Stomach smooth muscle (tissue), 2 donors: Measurements from ENCODE around the gene ARIH1.

Experiments
- H3K27ac ChIP-seq: one replicate; pipeline ENCODE4 v1.7.0; 2013; ENCODE audit warnings: mild to moderate bottlenecking, low read length, inconsistent platforms
- H3K27me3 ChIP-seq, 2 donors: one replicate each; pipeline ENCODE4 v1.7.0; 2013; ENCODE audit warnings: low read length in 2 of 2; ENCODE audit not compliant: insufficient read depth in 2 of 2, control insufficient read depth in 1 of 2
- H3K36me3 ChIP-seq, 2 donors: one replicate each; pipeline ENCODE4 v1.7.0; 2013; ENCODE audit warnings: low read length in 2 of 2; ENCODE audit not compliant: control insufficient read depth in 2 of 2, insufficient read depth in 2 of 2
- H3K4me1 ChIP-seq: one replicate; pipeline ENCODE4 v1.7.0; 2013; ENCODE audit warnings: low read length; ENCODE audit not compliant: control insufficient read depth, insufficient read depth
- H3K4me3 ChIP-seq, 2 donors: one replicate each; pipeline ENCODE4 v1.7.0; 2013; ENCODE audit warnings: low read length in 2 of 2
- H3K9ac ChIP-seq, 2 donors: one replicate each; pipeline ENCODE4 v1.7.0; 2013; ENCODE audit warnings: low read length in 2 of 2, mild to moderate bottlenecking in 1 of 2
- H3K9me3 ChIP-seq, 2 donors: one replicate each; pipeline ENCODE4 v1.7.0; 2013; ENCODE audit warnings: low read length in 2 of 2; ENCODE audit not compliant: control insufficient read depth in 2 of 2
- donor health status: healthy.
- donor health status: Pancreatic carcinoma.

ARIH1 gene

DNA sequence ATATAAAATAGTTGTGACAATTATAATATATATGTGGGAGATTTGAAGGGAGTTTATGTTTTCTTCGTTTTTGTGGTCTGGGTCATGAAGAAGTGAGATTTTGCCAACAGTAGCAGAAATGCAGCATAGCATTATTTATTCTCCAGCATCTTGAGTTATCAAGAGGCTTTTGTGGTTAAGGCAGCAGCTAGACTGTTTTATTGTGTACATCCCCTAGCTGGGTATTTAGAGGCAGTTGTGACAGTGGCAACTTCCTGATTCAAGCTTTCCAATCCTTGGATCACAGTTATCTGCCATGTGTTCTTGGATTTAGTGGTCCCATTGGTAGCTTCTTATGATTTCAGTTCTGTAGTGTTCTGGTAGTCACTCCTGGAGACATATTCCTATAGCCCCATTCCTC is 29.0 kb downstream of the ARIH1 start:
- no peaks in the 10 kb centered on the region for H3K4me1 ChIP-seq

DNA sequence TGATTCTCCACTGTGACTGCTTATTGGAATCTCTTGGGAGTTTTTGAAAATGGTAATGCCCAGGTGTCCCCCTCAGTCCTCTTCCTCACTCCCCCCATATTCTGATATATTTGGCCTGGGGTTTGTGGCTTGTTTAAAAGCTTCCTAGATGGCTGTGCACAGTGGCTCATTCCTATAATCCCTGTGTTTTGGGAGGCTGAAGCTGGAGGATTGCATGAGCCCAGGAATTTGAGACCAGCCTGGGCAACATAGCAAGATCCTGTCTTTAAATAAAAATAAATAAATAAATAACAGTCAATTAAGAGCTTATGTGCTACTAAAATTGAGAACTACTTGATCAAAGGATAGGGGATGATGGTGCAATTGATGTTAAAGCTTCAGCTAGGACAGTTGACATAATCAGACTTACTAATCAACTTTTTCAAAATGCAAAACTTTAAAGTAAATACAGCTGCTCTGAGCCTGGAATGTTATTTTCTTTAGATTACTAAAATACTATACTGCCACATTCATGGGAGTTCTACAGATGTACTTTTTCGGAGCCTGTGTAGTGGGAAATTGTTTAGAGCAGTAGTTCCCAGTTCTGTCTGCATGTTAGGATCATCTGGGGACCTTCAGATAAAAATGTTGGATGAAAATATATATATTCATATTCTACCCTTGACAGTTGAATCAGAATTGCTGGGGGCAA is 33.4 kb downstream of the ARIH1 start:
- Histone ChIP-seq H3K9ac (no peak overlapping the region), H3K9me3 (no peaks in the 10 kb centered on the region), H3K4me3 (no peak overlapping the region), H3K4me1 (no peaks in the 10 kb centered on the region), H3K27ac (no peak overlapping the region), H3K36me3 (no peaks in the 10 kb centered on the region), H3K27me3 (no peaks in the 10 kb centered on the region)

More for the DNA sequence above, 29.0 kb downstream of the ARIH1 start:
- H3K36me3 ChIP-seq: peaks cover 0 to 2% of the 10 kb centered on the region in 2 donors
- H3K27ac ChIP-seq: no peak overlapping the region
- no peaks in the 10 kb centered on the region for H3K9me3 ChIP-seq
- H3K9ac ChIP-seq: no peak overlapping the region
- no peaks in the 10 kb centered on the region for H3K27me3 ChIP-seq
- no peak overlapping the region for H3K4me3 ChIP-seq

GRCh38 chr15:72509484-72509883 is 35.4 kb downstream of the ARIH1 start:
- Histone ChIP-seq H3K4me1 (no peaks in the 10 kb centered on the region), H3K27me3 (no peaks in the 10 kb centered on the region), H3K27ac (no peak overlapping the region), H3K4me3 (no peak overlapping the region), H3K36me3 (no peaks in the 10 kb centered on the region), H3K9ac (no peak overlapping the region), H3K9me3 (no peaks in the 10 kb centered on the region)

DNA sequence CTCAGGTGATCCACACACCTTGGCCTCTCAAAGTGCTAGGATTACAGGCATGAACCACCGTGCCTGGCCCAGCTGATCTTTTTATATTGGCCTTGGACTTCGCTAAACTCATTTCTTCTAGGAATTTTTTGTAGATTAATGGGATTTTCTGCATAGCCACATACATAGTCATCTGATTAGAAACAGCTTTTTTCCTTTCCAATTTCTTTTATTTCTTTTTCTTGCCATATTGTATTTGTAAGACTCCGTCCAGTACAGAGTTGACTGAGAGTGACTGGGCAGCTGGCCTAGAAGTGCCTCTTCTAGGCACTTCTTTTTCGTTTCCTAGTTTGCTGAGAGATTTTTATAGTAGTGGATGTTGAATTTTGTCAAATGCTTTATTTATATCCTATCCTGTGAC is 37.4 kb downstream of the ARIH1 start:
- no peaks in the 10 kb centered on the region for H3K9me3 ChIP-seq
- no peak overlapping the region for H3K9ac ChIP-seq
- no peaks in the 10 kb centered on the region for H3K4me1 ChIP-seq
- H3K27ac ChIP-seq: no peak overlapping the region
- H3K4me3 ChIP-seq: no peak overlapping the region
- H3K27me3 ChIP-seq: no peaks in the 10 kb centered on the region
- no peaks in the 10 kb centered on the region for H3K36me3 ChIP-seq

- Histone ChIP-seq H3K36me3 (no peaks in the 10 kb centered on the region), H3K27me3 (no peaks in the 10 kb centered on the region), H3K4me3 (no peak overlapping the region), H3K4me1 (no peaks in the 10 kb centered on the region), H3K9me3 (no peaks in the 10 kb centered on the region), H3K27ac (no peak overlapping the region), H3K9ac (no peak overlapping the region)
Measured at GRCh38 chr15:72515591-72516389, 41.7 kb downstream of the ARIH1 start.

DNA sequence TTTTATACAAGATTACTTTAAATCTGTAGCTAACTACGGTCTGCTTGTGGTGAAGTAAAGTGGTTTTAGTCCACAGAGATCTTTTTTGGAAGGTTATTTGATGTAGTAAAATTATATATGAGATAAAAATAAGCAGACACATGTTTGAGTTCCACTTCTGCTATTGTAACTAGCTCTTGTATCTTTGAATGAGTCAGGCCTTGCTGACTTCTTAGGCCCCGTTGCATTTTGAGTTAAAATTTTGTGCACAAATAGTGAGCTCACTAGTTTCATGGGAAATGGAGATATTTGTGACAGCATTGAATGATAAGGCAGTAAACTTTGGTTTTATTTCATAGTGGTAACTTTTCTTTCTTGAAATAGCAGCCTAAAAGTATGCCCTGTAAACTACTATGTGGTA is 42.6 kb downstream of the ARIH1 start:
- H3K27ac ChIP-seq: no peak overlapping the region
- H3K4me3 ChIP-seq: no peak overlapping the region
- H3K4me1 ChIP-seq: no peaks in the 10 kb centered on the region
- H3K27me3 ChIP-seq: no peaks in the 10 kb centered on the region
- no peaks in the 10 kb centered on the region for H3K36me3 ChIP-seq
- no peak overlapping the region for H3K9ac ChIP-seq
- H3K9me3 ChIP-seq: no peaks in the 10 kb centered on the region

DNA sequence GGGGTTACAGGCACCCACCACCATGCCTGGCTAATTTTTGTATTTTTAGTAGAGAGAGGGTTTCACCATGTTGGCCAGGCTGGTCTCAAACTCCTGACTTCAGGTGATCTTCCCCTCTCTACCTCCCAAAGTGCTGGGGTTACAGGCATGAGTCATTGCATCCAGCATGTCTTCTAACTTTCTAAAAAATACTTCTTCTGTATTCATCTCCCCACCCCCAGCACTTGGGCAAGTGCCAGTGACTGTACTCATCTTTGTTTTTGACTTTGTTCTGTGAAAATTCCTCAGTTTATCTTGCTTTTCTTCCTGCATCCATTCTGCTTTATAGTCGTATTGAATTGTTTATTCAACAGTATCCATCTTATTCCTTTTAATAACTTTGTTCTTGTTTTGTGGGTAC is 47.6 kb downstream of the ARIH1 start:
- no peak overlapping the region for H3K27ac ChIP-seq
- no peaks in the 10 kb centered on the region for H3K9me3 ChIP-seq
- H3K36me3 ChIP-seq: peaks cover 0 to 7% of the 10 kb centered on the region in 2 donors
- no peak overlapping the region for H3K4me3 ChIP-seq
- H3K9ac ChIP-seq: no peak overlapping the region
- H3K4me1 ChIP-seq: no peaks in the 10 kb centered on the region
- no peaks in the 10 kb centered on the region for H3K27me3 ChIP-seq

- Histone ChIP-seq H3K9ac (no peak overlapping the region), H3K27ac (no peak overlapping the region), H3K36me3 (no peaks in the 10 kb centered on the region), H3K4me3 (no peak overlapping the region), H3K27me3 (no peaks in the 10 kb centered on the region), H3K4me1 (no peaks in the 10 kb centered on the region), H3K9me3 (no peaks in the 10 kb centered on the region)
Measured at GRCh38 chr15:72532991-72533601, 59.0 kb downstream of the ARIH1 start.

DNA sequence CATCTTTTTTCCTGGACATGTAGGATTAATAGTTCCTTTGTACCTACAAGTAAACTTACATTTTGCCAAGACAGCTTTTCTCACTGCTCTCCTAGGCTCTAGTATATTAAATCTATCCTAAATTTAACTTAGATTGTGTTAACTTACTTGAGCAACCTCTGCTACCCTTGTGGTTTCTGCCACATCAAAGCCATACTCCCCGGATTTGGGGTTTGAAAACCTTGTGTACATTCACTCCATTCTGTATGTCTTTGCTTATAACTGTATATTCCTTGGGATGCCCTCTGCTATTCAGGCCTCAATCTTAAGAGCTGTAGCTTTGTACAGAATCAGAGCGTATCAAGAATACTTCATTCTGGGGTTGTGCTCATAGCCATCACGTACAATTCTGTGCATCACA is 60.4 kb downstream of the ARIH1 start:
- Histone ChIP-seq H3K4me3 (no peak overlapping the region), H3K27ac (no peak overlapping the region), H3K9me3 (no peaks in the 10 kb centered on the region), H3K27me3 (no peaks in the 10 kb centered on the region), H3K4me1 (no peaks in the 10 kb centered on the region), H3K36me3 (no peaks in the 10 kb centered on the region), H3K9ac (no peak overlapping the region)

- no peak overlapping the region for H3K4me3 ChIP-seq
- H3K36me3 ChIP-seq: no peaks in the 10 kb centered on the region
- no peak overlapping the region for H3K27ac ChIP-seq
- no peaks in the 10 kb centered on the region for H3K9me3 ChIP-seq
- no peak overlapping the region for H3K9ac ChIP-seq
- H3K27me3 ChIP-seq: no peaks in the 10 kb centered on the region
- no peaks in the 10 kb centered on the region for H3K4me1 ChIP-seq
Measured at GRCh38 chr15:72535911-72536310, 61.8 kb downstream of the ARIH1 start.

GRCh38 chr15:72536506-72536905 is 62.4 kb downstream of the ARIH1 start:
- no peaks in the 10 kb centered on the region for H3K4me1 ChIP-seq
- no peaks in the 10 kb centered on the region for H3K9me3 ChIP-seq
- H3K9ac ChIP-seq: no peak overlapping the region
- no peaks in the 10 kb centered on the region for H3K36me3 ChIP-seq
- no peak overlapping the region for H3K27ac ChIP-seq
- H3K4me3 ChIP-seq: no peak overlapping the region
- no peaks in the 10 kb centered on the region for H3K27me3 ChIP-seq
